ENCODE results near the gene PALLD.

The PALLD gene

DNA sequence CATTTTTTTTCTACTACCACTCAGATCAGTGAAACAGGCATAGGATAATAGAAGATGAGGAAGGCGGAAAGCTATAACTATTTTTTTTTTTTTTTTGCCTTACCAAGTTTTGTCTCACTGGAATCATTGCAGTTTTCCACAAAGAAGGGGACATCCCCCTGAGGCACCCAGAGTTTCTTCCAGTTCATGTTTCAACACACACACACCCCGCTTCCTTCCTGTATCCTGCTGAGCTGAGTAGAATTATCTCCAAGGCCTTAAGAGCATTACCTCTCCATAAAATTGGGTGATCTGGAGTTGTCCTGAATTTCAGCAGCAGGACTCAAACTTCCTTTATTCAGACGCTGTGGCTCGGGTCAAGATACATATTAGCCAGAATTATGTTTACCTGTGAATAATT, 111.9 kb downstream of the PALLD start:
- Histone ChIP-seq H3K9ac (ENCODE audit: low read length) (no peak overlapping the region), H3K9me2 (ENCODE audit: low read depth, low read length) (no peaks in the 10 kb centered on the region), H3F3A (ENCODE audit: insufficient read depth, low read length) (no peaks in the 10 kb centered on the region), H3K4me3 (ENCODE audit: low read depth, low read length, poor library complexity, severe bottlenecking) (no peak overlapping the region), H3K36me3 (ENCODE audit: insufficient read depth, low read length) (no peaks in the 10 kb centered on the region), H3K79me2 (ENCODE audit: insufficient read depth, low read length) (no peaks in the 10 kb centered on the region), H3K9me3 (ENCODE audit: low read length) (no peaks in the 10 kb centered on the region), H3K4me2 (ENCODE audit: low read length) (no peak overlapping the region), H3K27me3 (ENCODE audit: insufficient read depth, low read length) (no peaks in the 10 kb centered on the region), H2AFZ (ENCODE audit: low read length) (no peak overlapping the region), H3K27ac (ENCODE audit: low read depth, low read length, poor library complexity, severe bottlenecking) (no peak overlapping the region), H4K20me1 (ENCODE audit: insufficient read depth, low read length) (no peaks in the 10 kb centered on the region), H3K4me1 (ENCODE audit: insufficient read depth, low read length, severe bottlenecking) (no peaks in the 10 kb centered on the region)
- TF ChIP-seq EZH2 (IDR thresholded peaks at IDR 0.05; ENCODE audit: borderline replicate concordance, low read length) = no peak
- TF ChIP-seq, protein P1, sequence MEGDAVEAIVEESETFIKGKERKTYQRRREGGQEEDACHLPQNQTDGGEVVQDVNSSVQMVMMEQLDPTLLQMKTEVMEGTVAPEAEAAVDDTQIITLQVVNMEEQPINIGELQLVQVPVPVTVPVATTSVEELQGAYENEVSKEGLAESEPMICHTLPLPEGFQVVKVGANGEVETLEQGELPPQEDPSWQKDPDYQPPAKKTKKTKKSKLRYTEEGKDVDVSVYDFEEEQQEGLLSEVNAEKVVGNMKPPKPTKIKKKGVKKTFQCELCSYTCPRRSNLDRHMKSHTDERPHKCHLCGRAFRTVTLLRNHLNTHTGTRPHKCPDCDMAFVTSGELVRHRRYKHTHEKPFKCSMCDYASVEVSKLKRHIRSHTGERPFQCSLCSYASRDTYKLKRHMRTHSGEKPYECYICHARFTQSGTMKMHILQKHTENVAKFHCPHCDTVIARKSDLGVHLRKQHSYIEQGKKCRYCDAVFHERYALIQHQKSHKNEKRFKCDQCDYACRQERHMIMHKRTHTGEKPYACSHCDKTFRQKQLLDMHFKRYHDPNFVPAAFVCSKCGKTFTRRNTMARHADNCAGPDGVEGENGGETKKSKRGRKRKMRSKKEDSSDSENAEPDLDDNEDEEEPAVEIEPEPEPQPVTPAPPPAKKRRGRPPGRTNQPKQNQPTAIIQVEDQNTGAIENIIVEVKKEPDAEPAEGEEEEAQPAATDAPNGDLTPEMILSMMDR (IDR thresholded peaks at IDR 0.05; ENCODE audit: low read length) = no peak

DNA sequence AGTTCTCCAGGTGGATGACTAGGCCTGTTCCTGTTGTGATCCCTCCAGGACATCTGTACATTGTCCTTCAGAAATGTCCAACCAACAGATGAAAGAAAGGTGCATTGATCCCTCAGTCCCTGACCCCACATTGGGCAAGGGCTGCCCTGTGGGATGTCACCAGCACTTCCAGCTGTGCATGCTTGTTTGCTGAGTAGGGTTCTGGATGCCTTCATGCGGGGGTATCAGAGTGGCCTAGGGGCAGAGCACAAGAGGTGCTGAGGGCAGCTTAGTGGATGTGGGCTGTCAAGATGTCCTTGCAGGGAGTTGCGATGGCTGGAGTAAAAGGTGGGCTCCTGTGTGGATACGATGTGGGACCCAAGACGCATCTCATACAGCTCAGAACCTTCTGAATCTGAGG, 112.5 kb downstream of the PALLD start:
- Histone ChIP-seq H4K20me1 (ENCODE audit: insufficient read depth, low read length) (no peaks in the 10 kb centered on the region), H3K27me3 (ENCODE audit: insufficient read depth, low read length) (no peaks in the 10 kb centered on the region), H3K9ac (ENCODE audit: low read length) (no peak overlapping the region), H3K4me1 (ENCODE audit: insufficient read depth, low read length, severe bottlenecking) (no peaks in the 10 kb centered on the region), H3K4me3 (ENCODE audit: low read depth, low read length, poor library complexity, severe bottlenecking) (no peak overlapping the region), H3K27ac (ENCODE audit: low read depth, low read length, poor library complexity, severe bottlenecking) (no peak overlapping the region), H3K4me2 (ENCODE audit: low read length) (no peak overlapping the region), H3K79me2 (ENCODE audit: insufficient read depth, low read length) (no peaks in the 10 kb centered on the region), H2AFZ (ENCODE audit: low read length) (no peak overlapping the region), H3K9me3 (ENCODE audit: low read length) (no peaks in the 10 kb centered on the region), H3K9me2 (ENCODE audit: low read depth, low read length) (no peaks in the 10 kb centered on the region), H3K36me3 (ENCODE audit: insufficient read depth, low read length) (no peaks in the 10 kb centered on the region), H3F3A (ENCODE audit: insufficient read depth, low read length) (no peaks in the 10 kb centered on the region)
- TF ChIP-seq, protein P1 (IDR thresholded peaks at IDR 0.05; ENCODE audit: low read length) = no peak
- TF ChIP-seq EZH2 (IDR thresholded peaks at IDR 0.05; ENCODE audit: borderline replicate concordance, low read length) = no peak

DNA sequence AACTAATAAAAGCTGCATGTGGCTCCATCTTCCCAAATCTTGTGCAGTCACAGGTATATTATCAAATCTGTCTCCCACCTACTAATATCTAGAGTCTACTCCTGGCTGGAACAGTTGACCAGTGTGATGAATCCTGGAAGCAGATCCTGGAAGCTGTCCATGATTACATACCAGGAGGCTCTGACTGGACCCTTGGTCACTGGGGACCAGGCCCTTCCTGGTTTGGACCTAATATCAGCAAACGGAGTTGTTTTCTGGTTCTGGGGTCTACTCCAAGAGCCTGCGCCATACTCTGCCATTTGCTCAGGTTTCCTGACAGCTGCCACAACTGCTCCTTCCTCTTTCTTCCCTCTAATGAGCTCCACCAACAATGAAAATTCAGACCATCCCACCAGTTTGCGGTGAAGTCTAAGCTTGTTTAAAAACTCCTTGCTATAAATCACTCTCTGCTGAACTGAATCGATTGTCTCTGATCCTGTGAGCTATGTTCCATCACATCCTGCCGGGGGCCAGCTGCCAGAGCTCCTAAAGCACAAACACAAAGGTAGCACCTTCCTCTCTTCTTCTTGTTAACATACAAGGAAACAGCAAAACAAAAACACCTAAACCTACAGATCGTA, 114.2 kb downstream of the PALLD start:
- H3K4me1 ChIP-seq (ENCODE audit: insufficient read depth, low read length, severe bottlenecking) = no peaks in the 10 kb centered on the region
- H3K4me3 ChIP-seq (ENCODE audit: low read depth, low read length, poor library complexity, severe bottlenecking) = no peak overlapping the region
- no peaks in the 10 kb centered on the region for H4K20me1 ChIP-seq (ENCODE audit: insufficient read depth, low read length)
- TF ChIP-seq EZH2 (IDR thresholded peaks at IDR 0.05; ENCODE audit: borderline replicate concordance, low read length) = no peak
- TF ChIP-seq, protein P1 (IDR thresholded peaks at IDR 0.05; ENCODE audit: low read length) = no peak
- H3K4me2 ChIP-seq (ENCODE audit: low read length) = no peak overlapping the region
- H3K79me2 ChIP-seq (ENCODE audit: insufficient read depth, low read length) = no peaks in the 10 kb centered on the region
- H2AFZ ChIP-seq (ENCODE audit: low read length) = no peak overlapping the region
- H3K9ac ChIP-seq (ENCODE audit: low read length) = no peak overlapping the region
- no peaks in the 10 kb centered on the region for H3K9me3 ChIP-seq (ENCODE audit: low read length)
- H3K27ac ChIP-seq (ENCODE audit: low read depth, low read length, poor library complexity, severe bottlenecking) = no peak overlapping the region
- H3K9me2 ChIP-seq (ENCODE audit: low read depth, low read length) = no peaks in the 10 kb centered on the region
- H3F3A ChIP-seq (ENCODE audit: insufficient read depth, low read length) = no peaks in the 10 kb centered on the region
- no peaks in the 10 kb centered on the region for H3K36me3 ChIP-seq (ENCODE audit: insufficient read depth, low read length)
- H3K27me3 ChIP-seq (ENCODE audit: insufficient read depth, low read length) = no peaks in the 10 kb centered on the region
